NCI-H187 treated with DMSO at 0.1 percent for 48 hours (cell line): ENCODE measurements around the gene CCDC87.

Experiments used
- DNase-seq: peaks from one replicate; lab custom pipeline; 2025; lab: John Stamatoyannopoulos, UW

Gene CCDC87

GRCh38 chr11:66579017-66579606, 13.8 kb downstream of the CCDC87 start:
- DNase-seq: no peak

GRCh38 chr11:66570850-66571180, 22.0 kb downstream of the CCDC87 start:
- no peak for DNase-seq

- no peak for DNase-seq
Observed at GRCh38 chr11:66570079-66570849, 22.6 kb downstream of the CCDC87 start.

GRCh38 chr11:66569076-66569475, 23.8 kb downstream of the CCDC87 start:
- DNase-seq: no peak

- DNase-seq: peak; percentile 43
Observed at GRCh38 chr11:66568124-66568916, 24.5 kb downstream of the CCDC87 start, which contains the start of gene CTSF. Gene CTSF, minus strand, starts transcription at chr11:66568606. Its CDS starts 120 bp downstream, at chr11:66568486.

GRCh38 chr11:66567787-66568123, 25.1 kb downstream of the CCDC87 start:
- DNase-seq: no peak

GRCh38 chr11:66566221-66566620, 26.6 kb downstream of the CCDC87 start:
- no peak for DNase-seq

GRCh38 chr11:66564984-66565383, 27.9 kb downstream of the CCDC87 start:
- no peak for DNase-seq

GRCh38 chr11:66564538-66564937, 28.3 kb downstream of the CCDC87 start:
- no peak for DNase-seq

GRCh38 chr11:66563832-66564231, 29.0 kb downstream of the CCDC87 start:
- no peak for DNase-seq

- no peak for DNase-seq
Observed at GRCh38 chr11:66562907-66563583, 29.8 kb downstream of the CCDC87 start.

GRCh38 chr11:66562275-66562674, 30.6 kb downstream of the CCDC87 start:
- DNase-seq: no peak

GRCh38 chr11:66561975-66562248, 31.0 kb downstream of the CCDC87 start:
- DNase-seq: no peak

- no peak for DNase-seq
Observed at GRCh38 chr11:66561178-66561974, 31.5 kb downstream of the CCDC87 start.

GRCh38 chr11:66559866-66560676, 32.8 kb downstream of the CCDC87 start:
- no peak for DNase-seq

GRCh38 chr11:66559142-66559865, 33.6 kb downstream of the CCDC87 start:
- DNase-seq: no peak

- DNase-seq: no peak
Observed at GRCh38 chr11:66557733-66558326, 35.0 kb downstream of the CCDC87 start.

- DNase-seq: no peak
Observed at GRCh38 chr11:66556086-66556485, 36.8 kb downstream of the CCDC87 start.

GRCh38 chr11:66555416-66555815, 37.4 kb downstream of the CCDC87 start:
- DNase-seq: no peak

- DNase-seq: no peak
Observed at GRCh38 chr11:66554602-66555001, 38.3 kb downstream of the CCDC87 start.
